Activated naive CD8-positive, alpha-beta T cell treated with anti-CD3 and anti-CD28 coated beads, Interleukin-2, amount 50 U/mL, for 24 hours (primary cell): ENCODE data around the gene EPS8L1.

Source experiments
- ATAC-seq: fragments of 150-1000 bp; cut with Tn5 transposase; one replicate; pipeline ENCODE4 v1.10.0; 2021
- DNase-seq: peaks from one replicate; pipeline ENCODE4 v3.0.0; 2021
- H3K27ac Mint-ChIP-seq: one replicate; pipeline ENCODE4 v1.8.0; 2021; ENCODE audit warnings: mild to moderate bottlenecking, mixed read lengths
- H3K27me3 Mint-ChIP-seq: one replicate; pipeline ENCODE4 v1.8.0; 2021; ENCODE audit warnings: mixed read lengths
- H3K36me3 Mint-ChIP-seq: one replicate; pipeline ENCODE4 v1.8.0; 2021; ENCODE audit warnings: low read depth, mixed read lengths
- H3K4me1 Mint-ChIP-seq: one replicate; pipeline ENCODE4 v1.8.0; 2021; ENCODE audit warnings: mixed read lengths
- H3K4me3 Mint-ChIP-seq: one replicate; pipeline ENCODE4 v1.8.0; 2021; ENCODE audit warnings: mild to moderate bottlenecking, moderate library complexity, mixed read lengths
- H3K9me3 Mint-ChIP-seq: one replicate; pipeline ENCODE4 v1.8.0; 2021; ENCODE audit warnings: mixed read lengths

Gene EPS8L1

GRCh38 chr19:55091126-55091910 lies 15.6 kb downstream of the EPS8L1 start:
- ATAC-seq, result no peak
- H3K9me3 Mint-ChIP-seq, result no peaks in the 10 kb centered on the region
- no peak for DNase-seq
- H3K4me1 Mint-ChIP-seq, result peaks cover 17% of the 10 kb centered on the region
- H3K4me3 Mint-ChIP-seq, result no peak overlapping the region
- H3K27ac Mint-ChIP-seq, result no peak overlapping the region
- H3K36me3 Mint-ChIP-seq, result peaks cover 17% of the 10 kb centered on the region
- peaks cover 27% of the 10 kb centered on the region for H3K27me3 Mint-ChIP-seq

DNA sequence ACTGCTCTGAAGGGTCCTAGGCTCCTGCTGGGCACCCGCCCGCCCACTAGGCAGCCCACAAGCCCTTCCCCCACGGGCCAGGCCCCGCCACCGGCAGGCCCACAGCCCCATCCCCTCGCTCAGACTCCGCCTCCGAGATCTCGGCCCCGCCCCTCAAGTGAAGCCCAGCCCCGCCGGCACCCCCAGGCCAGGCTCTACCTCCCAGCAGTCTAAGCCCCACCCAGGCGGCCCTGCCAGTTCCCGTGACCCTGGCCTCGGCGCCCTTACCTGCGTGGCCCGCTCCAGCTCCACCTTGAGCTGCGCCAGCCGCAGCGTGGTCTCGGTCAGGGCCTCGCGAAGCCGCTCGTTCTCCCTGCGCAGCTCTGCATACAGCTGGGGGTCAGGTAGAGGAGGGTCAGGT lies 16.3 kb downstream of the EPS8L1 start:
- ATAC-seq (no peak), DNase-seq (no peak)
- H3K4me1 Mint-ChIP-seq, result peaks cover 15% of the 10 kb centered on the region
- H3K9me3 Mint-ChIP-seq, result no peaks in the 10 kb centered on the region
- H3K4me3 Mint-ChIP-seq, result no peak overlapping the region
- H3K36me3 Mint-ChIP-seq, result peaks cover 17% of the 10 kb centered on the region
- H3K27me3 Mint-ChIP-seq, result peaks cover 25% of the 10 kb centered on the region
- H3K27ac Mint-ChIP-seq, result no peak overlapping the region

GRCh38 chr19:55092423-55093318 lies 17.0 kb downstream of the EPS8L1 start:
- no peak overlapping the region for H3K27ac Mint-ChIP-seq
- peaks cover 18% of the 10 kb centered on the region for H3K27me3 Mint-ChIP-seq
- H3K36me3 Mint-ChIP-seq, result peaks cover 17% of the 10 kb centered on the region
- H3K9me3 Mint-ChIP-seq, result no peaks in the 10 kb centered on the region
- DNase-seq, result no peak
- no peak for ATAC-seq
- peaks cover 8% of the 10 kb centered on the region for H3K4me1 Mint-ChIP-seq
- no peak overlapping the region for H3K4me3 Mint-ChIP-seq

DNA sequence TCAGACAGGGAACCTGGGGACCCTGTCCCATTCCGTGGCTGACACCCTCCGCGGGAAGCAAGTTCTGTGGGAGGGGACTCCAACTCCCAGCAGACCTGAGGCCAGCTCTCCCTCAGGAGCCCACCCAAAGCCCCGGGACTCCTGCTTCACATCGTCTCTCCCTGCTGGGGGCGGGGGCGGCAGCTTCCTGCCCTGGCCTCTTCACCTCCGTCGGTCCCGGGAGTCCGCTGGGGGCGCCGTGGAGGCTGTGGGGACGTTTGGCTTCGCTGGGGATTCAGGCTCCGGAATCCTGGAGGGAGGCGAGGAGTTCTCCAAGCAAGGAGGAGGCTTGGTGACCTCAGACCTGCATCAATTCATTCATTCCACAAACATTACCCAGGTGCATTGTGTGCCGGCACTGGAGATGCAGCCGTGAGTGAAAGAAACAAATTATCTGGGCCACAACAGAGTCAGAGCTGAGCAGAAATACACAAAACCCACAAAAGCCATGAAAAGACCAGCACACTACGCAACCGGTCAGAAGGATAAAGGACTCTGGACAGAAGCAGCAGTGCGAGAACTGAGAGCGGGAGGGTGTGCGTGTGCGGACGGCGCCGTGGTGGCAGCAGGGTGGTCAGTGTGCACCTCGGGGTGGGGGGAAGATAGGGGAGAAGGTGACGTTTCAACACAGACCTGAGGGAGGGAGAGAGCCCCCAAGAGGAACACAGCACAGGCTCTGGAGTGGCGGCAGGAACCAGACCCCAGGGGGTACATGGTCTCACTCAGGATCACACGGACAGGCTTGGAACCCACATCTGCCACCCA lies 19.0 kb downstream of the EPS8L1 start:
- no peak overlapping the region for H3K4me3 Mint-ChIP-seq
- peaks cover 3% of the 10 kb centered on the region for H3K27me3 Mint-ChIP-seq
- no peak overlapping the region for H3K27ac Mint-ChIP-seq
- no peaks in the 10 kb centered on the region for H3K4me1 Mint-ChIP-seq
- H3K9me3 Mint-ChIP-seq, result no peaks in the 10 kb centered on the region
- no peak for DNase-seq
- ATAC-seq, result no peak
- peaks cover 16% of the 10 kb centered on the region for H3K36me3 Mint-ChIP-seq

DNA sequence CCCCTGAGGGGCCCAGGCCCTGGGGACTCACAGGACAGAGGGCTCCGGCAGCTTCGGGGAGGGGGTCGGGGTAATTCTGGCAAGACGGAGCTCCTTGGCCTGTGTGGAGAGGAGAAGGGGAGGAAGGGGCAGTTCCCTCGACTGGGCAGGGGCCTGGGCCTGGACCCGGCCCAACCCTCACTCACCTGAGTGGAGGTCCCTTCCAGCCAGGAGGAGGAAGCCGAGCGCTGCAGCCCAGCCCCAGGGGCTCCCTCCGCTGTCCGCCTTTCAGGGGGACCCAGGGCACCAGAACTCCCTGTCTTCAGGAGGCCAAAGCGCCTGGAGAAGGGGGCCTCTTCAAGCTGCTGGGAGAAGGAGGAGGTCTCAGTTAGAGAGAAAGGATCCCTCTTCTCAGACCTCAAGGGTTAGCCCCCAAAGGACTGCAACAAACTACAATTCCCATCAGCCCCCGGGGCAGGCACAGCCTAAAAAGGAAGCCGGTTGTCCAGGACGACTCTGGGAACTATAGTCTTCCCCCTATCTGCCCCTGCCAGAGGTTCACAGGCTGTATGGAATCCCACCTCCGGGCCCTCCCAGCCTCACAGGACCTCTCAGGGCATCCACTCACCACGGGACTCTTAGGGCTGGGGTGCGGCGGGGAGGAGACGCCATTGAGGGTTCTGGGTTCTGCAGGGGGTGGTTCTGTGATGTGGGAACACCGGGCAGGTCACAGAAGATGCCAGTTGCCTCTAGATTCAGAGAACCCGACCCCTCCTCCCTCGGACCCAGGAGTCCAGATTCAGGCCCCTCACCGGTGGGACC lies 19.8 kb downstream of the EPS8L1 start:
- Mint-ChIP-seq H3K27ac (no peak overlapping the region), H3K9me3 (no peaks in the 10 kb centered on the region), H3K27me3 (no peaks in the 10 kb centered on the region), H3K36me3 (peaks cover 15% of the 10 kb centered on the region), H3K4me3 (no peak overlapping the region), H3K4me1 (no peaks in the 10 kb centered on the region)
- DNase-seq (no peak), ATAC-seq (no peak)

DNA sequence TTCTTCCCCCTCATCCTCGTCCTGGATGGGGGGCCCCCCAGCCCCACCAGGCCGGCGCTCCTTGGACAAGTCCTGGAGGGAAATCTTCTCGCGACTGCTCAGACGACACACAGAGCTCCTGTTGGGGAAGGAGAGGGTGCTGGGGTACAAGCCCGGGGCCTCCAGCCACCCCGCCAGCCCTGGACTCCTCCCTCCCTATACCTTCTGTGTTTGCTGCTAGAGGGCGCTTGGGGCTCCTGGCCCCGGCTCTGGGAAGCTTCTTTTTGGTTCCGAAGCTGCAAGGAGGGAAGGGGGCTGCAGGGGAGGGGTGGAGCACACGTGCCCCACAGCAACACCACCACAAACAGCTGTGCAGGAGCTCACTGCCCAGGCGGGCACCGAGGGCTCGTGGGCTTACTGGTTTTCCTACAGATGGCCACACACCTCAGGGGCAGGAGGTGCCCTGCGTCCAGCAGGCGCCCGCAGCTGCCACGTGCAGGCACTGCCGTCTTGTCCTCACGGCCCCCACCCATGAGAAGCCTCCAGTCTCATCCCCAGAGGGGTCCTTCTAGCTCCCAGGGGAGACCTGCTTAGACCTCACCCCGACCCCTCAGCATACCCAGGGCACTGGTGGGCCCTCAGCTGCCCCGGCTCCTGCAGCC lies 20.5 kb downstream of the EPS8L1 start:
- Mint-ChIP-seq H3K36me3 (peaks cover 12% of the 10 kb centered on the region), H3K4me1 (no peaks in the 10 kb centered on the region), H3K27me3 (no peaks in the 10 kb centered on the region), H3K4me3 (no peak overlapping the region), H3K27ac (no peak overlapping the region), H3K9me3 (no peaks in the 10 kb centered on the region)
- ATAC-seq, result no peak
- no peak for DNase-seq

DNA sequence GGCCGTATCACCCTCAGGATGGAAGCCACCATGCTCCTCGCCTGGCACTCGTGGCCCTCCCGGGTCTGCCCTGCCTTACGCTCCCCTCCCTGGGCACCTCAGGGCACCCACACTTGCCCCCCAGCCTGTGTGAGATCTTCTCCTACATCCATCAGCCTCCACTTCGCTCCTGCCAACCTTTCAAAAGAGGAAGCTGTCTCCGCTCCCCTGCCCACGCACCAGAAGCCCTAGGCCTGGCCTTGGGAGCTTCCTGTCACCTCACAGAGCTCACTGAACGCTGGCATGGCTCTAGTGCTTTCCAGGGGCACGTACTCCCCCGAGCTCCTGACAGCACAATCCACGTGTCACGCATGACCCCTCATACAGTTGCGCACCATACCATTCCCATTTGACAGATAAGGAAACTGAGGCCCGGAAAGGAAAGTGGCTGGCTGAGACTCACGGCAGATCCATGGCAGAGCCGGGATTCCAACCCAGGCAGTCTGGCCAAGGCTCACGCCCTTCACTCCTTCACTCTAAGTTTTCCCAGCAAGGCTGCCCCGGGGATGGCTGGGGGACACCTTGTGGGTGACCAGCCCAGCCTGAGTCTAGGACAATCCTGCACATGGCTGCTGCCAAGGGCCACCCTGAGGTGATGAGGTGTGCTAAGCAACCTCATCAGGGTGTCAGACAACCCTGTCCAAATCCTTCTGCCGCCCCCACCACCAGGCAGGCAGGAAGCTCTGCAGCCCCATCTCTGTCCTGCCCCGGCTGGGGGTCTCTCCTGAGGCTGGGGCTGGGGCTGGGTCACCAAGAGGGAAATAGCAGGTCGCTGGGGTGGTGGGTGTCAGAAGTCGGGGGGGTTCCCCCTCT lies 22.4 kb downstream of the EPS8L1 start:
- Mint-ChIP-seq H3K27me3 (no peaks in the 10 kb centered on the region), H3K4me1 (no peaks in the 10 kb centered on the region), H3K36me3 (peaks cover 24% of the 10 kb centered on the region), H3K27ac (no peak overlapping the region), H3K9me3 (no peaks in the 10 kb centered on the region), H3K4me3 (no peak overlapping the region)
- DNase-seq (no peak), ATAC-seq (no peak)

DNA sequence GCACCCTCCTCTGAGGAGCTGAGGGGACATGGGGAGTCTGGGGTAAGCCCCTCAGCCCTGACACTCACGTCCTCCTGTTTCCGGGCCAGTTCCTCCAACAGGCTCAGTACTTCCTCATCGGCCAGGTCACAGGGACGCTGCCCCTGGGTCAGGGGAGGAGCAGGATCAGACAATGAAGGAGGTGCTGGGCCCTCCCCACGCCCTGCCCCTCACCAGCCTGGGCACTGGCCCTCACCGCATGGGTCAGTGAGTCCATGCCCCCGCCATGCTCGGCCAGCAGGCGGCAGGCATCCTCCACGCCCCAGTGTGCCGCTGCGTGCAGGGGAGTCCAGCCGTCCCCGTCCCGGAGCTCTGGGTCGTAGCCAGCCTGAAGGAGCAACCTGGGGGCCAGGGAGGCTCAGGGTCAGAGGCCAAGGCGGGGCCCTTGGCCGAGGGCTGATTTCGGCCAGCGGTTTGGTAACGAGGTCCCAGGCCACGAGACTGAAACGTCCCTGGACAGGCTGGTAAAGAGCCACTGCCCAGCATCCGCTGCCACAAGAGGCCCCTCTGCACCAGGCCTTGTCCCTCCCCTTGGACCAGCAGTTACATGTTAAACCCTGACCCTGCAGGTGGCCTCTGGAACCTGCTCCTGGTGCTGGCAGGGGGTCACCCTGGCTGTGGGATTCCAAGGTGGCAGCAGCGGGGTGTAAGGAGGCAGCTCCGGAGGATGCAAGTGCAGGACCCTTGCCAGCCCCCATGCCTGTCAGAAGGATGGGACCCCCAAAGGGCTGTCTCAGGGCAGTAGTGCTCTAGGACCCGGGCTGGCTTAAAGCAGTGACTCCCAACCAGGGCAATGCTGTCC lies 23.3 kb downstream of the EPS8L1 start:
- DNase-seq (no peak), ATAC-seq (no peak)
- Mint-ChIP-seq H3K27me3 (no peaks in the 10 kb centered on the region), H3K36me3 (peaks cover 30% of the 10 kb centered on the region), H3K9me3 (no peaks in the 10 kb centered on the region), H3K4me3 (no peak overlapping the region), H3K4me1 (no peaks in the 10 kb centered on the region), H3K27ac (no peak overlapping the region)

DNA sequence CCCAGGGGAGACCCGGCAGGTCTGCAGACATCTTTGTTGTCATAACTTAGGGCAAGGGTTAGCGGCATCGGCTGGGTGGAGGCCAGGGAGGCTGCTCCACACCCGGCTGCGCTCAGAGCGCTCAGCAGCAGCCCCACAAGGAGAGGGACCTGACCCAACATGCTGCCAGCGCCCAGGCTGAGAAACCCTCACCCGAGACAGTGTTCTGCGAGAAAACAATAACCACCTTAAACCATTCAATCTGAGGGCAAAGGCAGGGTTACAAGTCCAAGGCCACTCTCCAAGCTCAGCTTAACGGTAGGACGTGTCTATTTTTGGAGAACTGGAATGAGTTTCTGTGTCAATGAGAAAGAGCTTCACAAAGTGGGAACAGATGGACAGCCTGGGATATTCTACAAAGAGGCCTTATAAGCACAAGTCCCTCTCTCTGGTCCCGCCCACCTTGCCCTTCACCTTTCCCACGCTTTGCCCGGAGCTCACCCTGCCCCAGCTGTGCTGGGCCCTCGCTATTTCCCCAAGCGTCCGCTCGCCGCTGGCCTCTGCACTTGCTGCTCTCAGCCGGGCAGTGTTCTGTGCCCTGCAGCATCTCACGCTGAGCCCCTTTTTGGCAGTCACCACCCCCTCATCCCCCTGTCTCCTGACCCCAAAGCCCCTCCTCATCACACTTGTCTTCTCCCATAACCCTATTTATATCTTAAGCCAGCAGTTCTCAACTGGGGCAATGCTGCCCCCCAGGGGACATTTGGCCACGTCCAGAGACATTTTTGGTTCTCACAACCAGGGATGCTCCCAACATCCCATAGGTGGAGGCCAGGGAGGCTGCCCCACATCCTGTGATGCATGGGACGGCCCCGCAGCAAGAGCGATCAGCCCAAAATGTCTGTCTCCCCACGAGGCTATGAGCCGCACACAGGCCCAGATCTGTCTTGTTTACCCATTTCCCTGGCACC lies 24.2 kb downstream of the EPS8L1 start:
- H3K36me3 Mint-ChIP-seq, result peaks cover 28% of the 10 kb centered on the region
- H3K4me3 Mint-ChIP-seq, result no peak overlapping the region
- no peak for ATAC-seq
- no peaks in the 10 kb centered on the region for H3K4me1 Mint-ChIP-seq
- H3K9me3 Mint-ChIP-seq, result no peaks in the 10 kb centered on the region
- DNase-seq, result no peak
- H3K27me3 Mint-ChIP-seq, result no peaks in the 10 kb centered on the region
- no peak overlapping the region for H3K27ac Mint-ChIP-seq

DNA sequence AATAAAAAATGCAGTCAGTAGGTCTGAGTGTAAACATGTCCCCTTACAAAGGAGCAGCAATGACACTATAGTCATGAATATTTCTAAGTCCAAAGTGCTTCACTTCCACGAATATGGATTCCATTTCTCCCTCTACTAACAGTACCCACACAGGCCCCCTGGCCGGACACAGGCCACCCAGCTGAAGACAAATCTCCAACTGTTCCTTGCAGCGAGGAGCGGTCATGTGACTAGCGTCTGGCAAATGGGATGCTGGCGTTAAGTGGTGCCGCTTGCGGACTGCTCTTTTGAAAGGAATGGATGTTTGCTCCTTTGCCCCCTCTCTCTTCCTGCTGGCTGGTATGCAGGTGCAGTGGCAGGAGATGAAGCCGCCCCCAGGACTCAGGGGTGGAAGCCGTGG lies 25.6 kb downstream of the EPS8L1 start:
- Mint-ChIP-seq H3K4me3 (no peak overlapping the region), H3K4me1 (no peaks in the 10 kb centered on the region)

DNA sequence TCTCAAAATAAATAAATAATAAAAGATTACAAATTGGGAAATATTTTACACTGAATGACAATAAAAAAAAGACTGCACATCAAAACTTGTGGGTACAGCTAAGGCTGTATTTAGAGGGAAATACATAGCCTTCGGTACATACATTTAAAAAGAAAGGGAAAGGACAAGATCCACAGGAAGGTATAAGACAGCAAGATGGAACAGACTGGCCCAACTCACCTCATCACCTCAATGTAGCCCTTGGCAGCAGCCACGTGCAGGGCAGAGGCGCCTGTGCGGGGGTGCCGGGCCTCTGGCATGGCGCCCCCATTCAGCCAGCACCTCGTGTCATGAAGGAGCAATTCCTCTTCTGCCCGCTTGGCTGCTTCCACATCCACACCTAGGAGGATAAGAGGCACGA lies 27.5 kb downstream of the EPS8L1 start:
- Mint-ChIP-seq H3K27me3 (no peaks in the 10 kb centered on the region), H3K4me1 (no peaks in the 10 kb centered on the region), H3K36me3 (peaks cover 30% of the 10 kb centered on the region), H3K9me3 (no peaks in the 10 kb centered on the region), H3K4me3 (no peak overlapping the region), H3K27ac (no peak overlapping the region)
- DNase-seq (no peak), ATAC-seq (no peak)

More for the DNA sequence above, 25.6 kb downstream of the EPS8L1 start:
- H3K9me3 Mint-ChIP-seq, result no peaks in the 10 kb centered on the region
- no peak overlapping the region for H3K27ac Mint-ChIP-seq
- ATAC-seq (no peak), DNase-seq (no peak)
- no peaks in the 10 kb centered on the region for H3K27me3 Mint-ChIP-seq
- peaks cover 30% of the 10 kb centered on the region for H3K36me3 Mint-ChIP-seq
